G401 (cell line): ENCODE results near the gene CT45A9. TPM values are rescaled to one million over a fixed set of nuclear protein-coding genes. Genes with fewer than 3 reads are reported as not detected.
"Not testable (repeated sequence)": the region's sequence is repeated elsewhere in the genome, so short reads cannot be mapped to it uniquely, and the experiment has no call there.

Experiments
- DNase-seq: peaks from one replicate; pipeline ENCODE4 v3.0.0-alpha.2; 2015; ENCODE audit warnings: low spot score
- in situ Hi-C: cut with HindIII; loops from 2 replicates; pipeline ENCODE4 v1.10.0; 2016; ENCODE audit warnings: low sequenced_read_pairs, mixed read lengths
- total RNA-seq: library from RNA; depleted of rRNA; stranded (reverse); fragments of >200 nt; shearing (Covaris generic); gene quantifications from 2 replicates; pipeline ENCODE4 v1.2.3, GENCODE V29; 2014; rRNA removed

CT45A9 gene, protein sequence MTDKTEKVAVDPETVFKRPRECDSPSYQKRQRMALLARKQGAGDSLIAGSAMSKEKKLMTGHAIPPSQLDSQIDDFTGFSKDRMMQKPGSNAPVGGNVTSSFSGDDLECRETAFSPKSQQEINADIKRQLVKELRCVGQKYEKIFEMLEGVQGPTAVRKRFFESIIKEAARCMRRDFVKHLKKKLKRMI
- not detected in 2 replicates for total RNA-seq

DNA sequence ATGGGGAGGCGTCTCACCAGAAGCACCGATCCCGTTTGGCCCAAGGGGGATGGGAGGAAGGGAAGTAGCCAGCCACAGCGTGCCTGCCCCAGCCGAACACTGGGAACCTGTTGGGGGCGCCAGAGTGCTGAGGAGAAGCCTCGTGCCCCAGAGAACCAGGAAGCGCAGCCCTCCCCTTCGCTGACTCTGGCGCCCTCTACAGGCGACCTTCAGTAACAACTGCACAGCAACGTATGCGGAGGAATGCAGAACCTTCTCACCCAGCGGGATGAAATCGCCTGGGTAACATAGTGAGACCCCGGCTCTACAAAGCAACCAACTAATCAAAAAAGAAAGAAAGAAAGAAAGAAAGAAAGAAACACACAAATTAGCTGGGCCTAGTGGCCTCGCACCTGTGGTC is at the start of gene CT45A9:
Gene CT45A9 (minus strand): TSS at position 101 of the 400 bp plus-strand sequence. CDS start 3,751 bp downstream, outside the sequence.
- in situ Hi-C loops, DNase-seq: not testable (repeated sequence)

DNA sequence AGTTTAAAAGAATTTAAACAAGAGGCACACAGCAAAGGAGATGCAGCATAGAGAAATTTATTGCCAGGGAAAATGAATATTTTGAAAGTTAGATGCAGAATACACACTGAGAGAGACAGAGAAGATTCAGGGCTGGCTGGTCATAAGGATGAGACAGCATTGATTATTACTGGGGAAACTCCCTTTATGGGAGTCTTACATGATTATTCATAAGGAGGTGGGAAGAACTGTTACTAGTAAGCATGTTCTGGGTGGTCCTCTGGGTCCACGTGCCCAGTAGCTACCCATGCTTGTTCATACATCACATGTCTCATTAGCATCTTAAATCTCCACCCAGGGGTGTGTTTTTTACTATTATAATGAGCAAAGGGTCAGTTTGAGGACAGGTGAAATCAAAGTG is 48.9 kb upstream of the CT45A9 start:
- in situ Hi-C loops, DNase-seq: not testable (repeated sequence)

DNA sequence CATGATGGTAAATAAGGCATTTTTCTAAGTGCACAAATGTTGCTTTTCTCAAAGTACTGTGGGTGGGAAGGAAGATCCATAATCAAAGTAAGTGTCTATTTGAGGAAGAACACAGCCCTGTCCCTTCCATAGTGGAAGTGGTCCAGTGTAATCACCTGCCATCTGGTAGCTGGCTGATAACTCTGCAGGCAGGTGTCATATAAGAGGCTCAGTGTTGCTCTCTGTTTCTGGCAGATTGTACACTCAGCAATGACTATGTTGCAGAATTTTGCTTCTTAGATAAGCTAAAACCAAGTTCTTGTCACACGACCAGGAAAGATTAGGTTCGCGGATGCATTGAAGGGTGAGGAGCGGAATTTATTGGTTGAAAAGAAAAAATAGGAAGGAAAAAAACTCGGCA is 42.8 kb upstream of the CT45A9 start:
- peak; percentile 85 for DNase-seq
- in situ Hi-C loops = no loop called here

DNA sequence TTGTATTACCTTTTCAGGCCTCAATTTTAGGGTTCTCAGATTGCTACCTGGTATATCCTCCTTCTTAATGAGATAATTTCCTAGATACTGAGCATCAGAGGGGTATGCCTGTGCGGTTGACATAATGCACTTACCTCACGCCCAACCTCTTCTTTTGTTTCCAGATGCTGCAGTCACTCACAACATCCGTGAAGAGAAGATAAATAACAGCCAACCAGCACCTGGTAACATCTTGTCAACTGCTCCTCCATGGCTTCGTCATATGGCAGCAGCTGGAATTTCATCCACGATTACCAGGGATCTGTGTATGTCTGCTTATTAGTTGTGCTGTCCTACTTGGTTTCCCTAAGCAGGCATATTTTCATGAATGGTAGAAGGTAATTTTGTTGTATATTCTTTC is 38.6 kb upstream of the CT45A9 start:
- in situ Hi-C loops = no loop called here

DNA sequence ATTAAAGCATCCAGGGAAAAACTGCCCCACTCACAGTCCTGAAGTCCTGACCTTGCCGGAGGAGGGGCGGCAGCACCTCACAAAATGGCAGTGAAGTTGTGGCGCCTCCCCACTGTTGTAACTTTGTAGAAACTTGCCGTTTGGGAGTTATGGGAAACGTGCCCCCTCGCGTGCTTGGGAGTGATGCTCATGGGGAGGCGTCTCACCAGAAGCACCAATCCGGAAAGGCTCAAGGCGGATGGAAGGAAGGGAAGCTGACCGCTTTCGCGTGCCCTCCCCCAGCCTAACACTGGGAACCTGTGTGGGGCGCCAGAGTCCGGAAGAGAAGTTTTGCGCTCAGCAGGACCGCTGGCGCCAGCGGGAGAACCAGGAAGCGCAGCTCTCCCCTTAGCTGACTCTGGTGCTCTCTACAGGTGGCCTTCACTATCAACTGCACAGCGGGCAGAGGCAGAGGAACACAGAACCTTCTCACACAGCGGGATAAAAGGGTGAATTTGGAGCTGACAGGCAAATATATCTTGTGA is 21.7 kb upstream of the CT45A9 start, which contains the start of the genes CT45A10 and SAGE1:
Gene CT45A10 (minus strand): TSS at position 151 of the 524 bp plus-strand sequence. CDS start 8,100 bp downstream, outside the sequence.
Gene SAGE1 (plus strand): TSS at position 423 of the 524 bp plus-strand sequence. CDS start 2,527 bp downstream, outside the sequence.
- in situ Hi-C loops = no loop called here
- DNase-seq = no peak

More for the DNA sequence above, 38.6 kb upstream of the CT45A9 start:
- no peak for DNase-seq

DNA sequence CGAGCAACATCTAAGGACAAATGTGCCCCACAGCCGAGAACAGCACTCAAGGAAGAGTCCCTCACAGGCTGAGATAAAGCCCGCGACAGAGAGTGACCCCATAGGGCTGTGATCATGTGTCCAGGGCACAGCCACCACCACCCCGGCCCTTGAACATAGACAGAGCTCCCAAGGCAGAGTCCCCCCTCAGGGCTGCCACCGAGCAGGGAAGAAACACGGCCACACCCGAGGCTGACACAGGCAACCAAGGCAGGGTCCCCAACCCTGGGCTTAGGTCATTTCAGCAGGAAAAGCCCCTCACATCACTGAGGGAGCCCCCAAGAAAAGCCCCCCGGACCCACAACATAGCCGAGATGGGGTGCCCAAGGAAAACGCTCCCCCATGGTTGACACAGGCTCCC is 21.2 kb upstream of the CT45A9 start:
- in situ Hi-C loops = no loop called here

DNA sequence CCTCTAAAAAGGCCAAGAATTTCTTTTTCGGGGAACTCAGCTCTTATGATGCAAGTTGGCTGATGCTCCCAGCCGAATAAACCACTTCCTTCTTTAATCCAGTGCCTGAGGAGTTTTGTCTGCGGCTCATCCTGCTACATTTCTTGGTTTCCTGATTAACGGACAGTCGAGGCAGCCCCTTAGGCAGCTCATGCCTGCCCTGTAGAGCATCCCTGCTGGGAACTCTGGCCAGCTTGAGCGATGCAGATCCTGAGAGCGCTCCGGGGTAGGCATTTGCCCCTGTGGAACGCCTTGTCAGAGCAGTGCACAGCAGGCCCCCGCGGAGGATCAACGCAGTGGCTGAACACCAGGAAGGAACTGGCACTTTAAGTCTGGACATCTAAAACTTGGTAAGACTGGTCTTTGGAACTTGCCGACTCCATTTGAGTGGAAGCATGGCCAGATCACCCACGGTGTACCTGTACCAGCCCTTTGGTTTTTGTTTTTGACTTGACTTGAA is 18.5 kb upstream of the CT45A9 start:
- in situ Hi-C loops = no loop called here
- no peak for DNase-seq

More for the DNA sequence above, 21.2 kb upstream of the CT45A9 start:
- no peak for DNase-seq

DNA sequence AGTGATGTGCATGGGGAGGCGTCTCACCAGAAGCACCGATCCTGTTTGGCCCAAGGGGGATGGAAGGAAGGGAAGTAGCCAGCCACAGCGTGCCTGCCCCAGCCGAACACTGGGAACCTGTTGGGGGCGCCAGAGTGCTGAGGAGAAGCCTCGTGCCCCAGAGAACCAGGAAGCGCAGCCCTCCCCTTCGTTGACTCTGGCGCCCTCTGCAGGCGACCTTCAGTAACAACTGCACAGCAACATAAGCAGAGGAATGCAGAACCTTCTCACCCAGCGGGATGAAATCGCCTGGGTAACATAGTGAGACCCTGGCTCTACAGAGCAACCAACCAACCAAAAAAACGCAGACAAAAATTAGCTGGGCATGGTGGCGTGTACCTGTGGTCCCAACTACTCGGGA is 17.4 kb upstream of the CT45A9 start:
- DNase-seq, in situ Hi-C loops: not testable (repeated sequence)

DNA sequence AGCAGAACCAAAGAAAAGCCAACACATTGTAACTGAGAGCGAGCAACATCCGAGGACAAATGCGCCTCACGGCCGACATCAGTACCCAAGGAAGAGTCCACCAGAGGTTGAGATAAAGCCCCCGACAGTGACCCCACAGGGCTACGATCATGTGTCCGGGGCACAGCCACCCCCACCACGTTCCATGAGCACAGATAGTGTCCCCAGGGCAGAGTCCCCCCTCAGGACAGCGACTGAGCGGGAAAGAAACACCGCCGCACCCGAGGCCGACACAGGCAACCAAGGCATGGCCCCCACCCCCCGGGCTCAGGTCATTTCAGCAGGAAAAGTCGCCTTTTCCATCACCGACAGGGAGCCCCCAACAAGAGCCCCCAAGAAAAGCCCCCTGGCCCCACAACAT is 16.6 kb upstream of the CT45A9 start:
- DNase-seq, in situ Hi-C loops: not testable (repeated sequence)

DNA sequence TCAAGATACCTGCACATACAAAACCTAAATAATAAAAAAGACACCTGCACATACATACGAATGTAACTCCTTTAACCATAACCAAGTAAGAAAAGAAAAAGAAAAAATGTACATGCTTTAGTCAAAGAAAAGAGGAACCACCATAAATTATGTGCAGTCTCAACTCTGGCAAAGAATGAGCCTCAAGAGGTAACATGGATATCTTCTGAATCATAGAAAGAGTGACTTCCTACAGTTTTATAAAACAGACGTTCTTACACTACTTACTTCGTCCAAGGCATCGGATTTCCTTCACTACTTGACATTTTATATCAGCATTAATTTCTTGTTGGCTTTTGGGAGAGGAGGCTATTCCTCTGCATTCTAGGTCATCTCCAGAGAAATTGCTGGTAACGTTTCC is 11.1 kb upstream of the CT45A9 start:
- in situ Hi-C loops, DNase-seq: not testable (repeated sequence)

DNA sequence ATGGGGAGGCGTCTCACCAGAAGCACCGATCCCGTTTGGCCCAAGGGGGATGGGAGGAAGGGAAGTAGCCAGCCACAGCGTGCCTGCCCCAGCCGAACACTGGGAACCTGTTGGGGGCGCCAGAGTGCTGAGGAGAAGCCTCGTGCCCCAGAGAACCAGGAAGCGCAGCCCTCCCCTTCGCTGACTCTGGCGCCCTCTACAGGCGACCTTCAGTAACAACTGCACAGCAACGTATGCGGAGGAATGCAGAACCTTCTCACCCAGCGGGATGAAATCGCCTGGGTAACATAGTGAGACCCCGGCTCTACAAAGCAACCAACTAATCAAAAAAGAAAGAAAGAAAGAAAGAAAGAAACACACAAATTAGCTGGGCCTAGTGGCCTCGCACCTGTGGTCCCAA is 17.2 kb downstream of the CT45A9 start, which contains the start of gene CT45A8:
Gene CT45A8 (minus strand): TSS at position 101 of the 400 bp plus-strand sequence. CDS start 3,755 bp downstream, outside the sequence.
- in situ Hi-C loops, DNase-seq: not testable (repeated sequence)

DNA sequence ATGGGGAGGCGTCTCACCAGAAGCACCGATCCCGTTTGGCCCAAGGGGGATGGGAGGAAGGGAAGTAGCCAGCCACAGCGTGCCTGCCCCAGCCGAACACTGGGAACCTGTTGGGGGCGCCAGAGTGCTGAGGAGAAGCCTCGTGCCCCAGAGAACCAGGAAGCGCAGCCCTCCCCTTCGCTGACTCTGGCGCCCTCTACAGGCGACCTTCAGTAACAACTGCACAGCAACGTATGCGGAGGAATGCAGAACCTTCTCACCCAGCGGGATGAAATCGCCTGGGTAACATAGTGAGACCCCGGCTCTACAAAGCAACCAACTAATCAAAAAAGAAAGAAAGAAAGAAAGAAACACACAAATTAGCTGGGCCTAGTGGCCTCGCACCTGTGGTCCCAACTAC is 34.4 kb downstream of the CT45A9 start, which contains the start of gene CT45A7:
Gene CT45A7 (minus strand): TSS at position 101 of the 400 bp plus-strand sequence. CDS start 3,747 bp downstream, outside the sequence.
- in situ Hi-C loops, DNase-seq: not testable (repeated sequence)

DNA sequence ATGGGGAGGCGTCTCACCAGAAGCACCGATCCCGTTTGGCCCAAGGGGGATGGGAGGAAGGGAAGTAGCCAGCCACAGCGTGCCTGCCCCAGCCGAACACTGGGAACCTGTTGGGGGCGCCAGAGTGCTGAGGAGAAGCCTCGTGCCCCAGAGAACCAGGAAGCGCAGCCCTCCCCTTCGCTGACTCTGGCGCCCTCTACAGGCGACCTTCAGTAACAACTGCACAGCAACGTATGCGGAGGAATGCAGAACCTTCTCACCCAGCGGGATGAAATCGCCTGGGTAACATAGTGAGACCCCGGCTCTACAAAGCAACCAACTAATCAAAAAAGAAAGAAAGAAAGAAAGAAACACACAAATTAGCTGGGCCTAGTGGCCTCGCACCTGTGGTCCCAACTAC is 51.7 kb downstream of the CT45A9 start, which contains the start of gene CT45A2:
Gene CT45A2 (minus strand): TSS at position 101 of the 400 bp plus-strand sequence. CDS start 3,747 bp downstream, outside the sequence.
- DNase-seq, in situ Hi-C loops: not testable (repeated sequence)

Other genes starting within 250 kb of the CT45A9 start
- gene CT45A1, start 158.2 kb downstream of the CT45A9 start, total RNA-seq = not detected in 2 replicates
- 1.7 TPM in 1 of 2 replicates, not detected in the other for gene CT45A3, start 103.6 kb downstream of the CT45A9 start, total RNA-seq
- gene CT45A5, start 86.3 kb downstream of the CT45A9 start, total RNA-seq = 0.61 TPM in 1 of 2 replicates, not detected in the other
- not detected in 2 replicates for gene CT45A6, start 69.0 kb downstream of the CT45A9 start, total RNA-seq
- not detected in 2 replicates for gene CT45A2, start 51.8 kb downstream of the CT45A9 start, total RNA-seq
- not detected in 2 replicates for gene CT45A7, start 34.5 kb downstream of the CT45A9 start, total RNA-seq
- not detected in 2 replicates for gene CT45A8, start 17.3 kb downstream of the CT45A9 start, total RNA-seq
- gene CT45A10, start 21.6 kb upstream of the CT45A9 start, total RNA-seq = not detected in 2 replicates
- gene SAGE1, start 21.9 kb upstream of the CT45A9 start, total RNA-seq = not detected in 2 replicates
- gene MMGT1, start 102.2 kb upstream of the CT45A9 start, total RNA-seq = 16.6 and 21.1 TPM in 2 replicates
- 5.5 and 6.4 TPM in 2 replicates for gene SLC9A6, start 113.6 kb upstream of the CT45A9 start, total RNA-seq